GM15510 (cell line): ENCODE data around the gene NEDD8.

Experiments used
- POLR2A ChIP-seq: IDR thresholded peaks from 3 replicates; pipeline ENCODE4 v1.6.1; 2011; ENCODE audit warnings: borderline replicate concordance; ENCODE audit not compliant: insufficient read length; ENCODE audit errors: extremely low read depth

Gene NEDD8

DNA sequence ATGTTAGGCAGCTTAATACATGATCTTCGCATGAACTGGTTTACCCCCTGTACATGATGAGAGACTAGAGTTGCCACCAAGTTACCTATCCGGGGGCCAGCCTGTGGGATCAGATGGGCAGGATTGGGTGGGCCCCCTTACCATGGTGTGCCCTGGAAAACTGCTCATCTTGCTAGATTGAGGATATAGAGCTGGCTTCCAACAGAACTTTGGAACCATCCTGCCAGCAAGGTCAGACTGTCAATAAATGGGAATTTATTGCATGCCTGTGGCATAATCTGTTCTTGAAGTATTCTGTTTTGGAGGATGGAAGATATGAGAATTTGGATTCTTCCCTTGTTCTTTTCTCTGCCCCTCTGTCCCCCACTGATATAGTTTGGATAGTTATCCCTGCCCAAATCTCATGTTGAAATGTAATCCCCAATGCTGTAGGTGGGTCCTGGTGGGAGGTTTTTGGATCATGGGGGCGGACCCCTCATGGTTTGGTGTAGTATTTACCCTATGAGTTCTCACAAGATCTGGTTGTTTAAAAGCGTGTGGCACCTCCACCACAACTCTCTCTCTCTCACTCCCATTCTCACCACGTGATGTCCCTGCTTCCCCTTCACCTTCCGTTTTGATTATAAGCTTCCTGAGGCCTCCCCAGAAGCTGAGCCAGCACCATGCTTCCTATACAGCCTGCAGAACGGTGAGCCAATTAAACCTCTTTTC lies 33.2 kb downstream of the NEDD8 start:
- no peak for TF ChIP-seq POLR2A

DNA sequence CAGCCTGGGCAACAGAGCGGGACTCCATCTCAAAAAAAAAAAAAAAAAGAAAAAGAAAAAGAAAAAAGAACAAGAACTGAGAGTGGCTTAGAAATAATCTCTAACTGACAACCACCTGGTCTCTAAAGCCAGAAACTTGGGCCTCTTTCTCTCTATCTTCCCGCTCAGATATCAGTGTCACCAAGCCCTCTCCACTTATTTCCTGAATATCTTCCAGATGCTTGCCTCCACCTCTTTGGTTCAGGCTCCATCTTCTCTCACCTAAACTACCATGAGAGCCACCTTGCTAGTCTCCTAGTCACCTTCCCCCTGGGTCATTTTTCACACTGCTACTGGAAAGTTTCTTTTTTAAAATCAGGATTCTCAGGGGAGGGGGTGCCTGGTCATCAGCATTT lies 35.1 kb downstream of the NEDD8 start:
- TF ChIP-seq POLR2A = no peak

DNA sequence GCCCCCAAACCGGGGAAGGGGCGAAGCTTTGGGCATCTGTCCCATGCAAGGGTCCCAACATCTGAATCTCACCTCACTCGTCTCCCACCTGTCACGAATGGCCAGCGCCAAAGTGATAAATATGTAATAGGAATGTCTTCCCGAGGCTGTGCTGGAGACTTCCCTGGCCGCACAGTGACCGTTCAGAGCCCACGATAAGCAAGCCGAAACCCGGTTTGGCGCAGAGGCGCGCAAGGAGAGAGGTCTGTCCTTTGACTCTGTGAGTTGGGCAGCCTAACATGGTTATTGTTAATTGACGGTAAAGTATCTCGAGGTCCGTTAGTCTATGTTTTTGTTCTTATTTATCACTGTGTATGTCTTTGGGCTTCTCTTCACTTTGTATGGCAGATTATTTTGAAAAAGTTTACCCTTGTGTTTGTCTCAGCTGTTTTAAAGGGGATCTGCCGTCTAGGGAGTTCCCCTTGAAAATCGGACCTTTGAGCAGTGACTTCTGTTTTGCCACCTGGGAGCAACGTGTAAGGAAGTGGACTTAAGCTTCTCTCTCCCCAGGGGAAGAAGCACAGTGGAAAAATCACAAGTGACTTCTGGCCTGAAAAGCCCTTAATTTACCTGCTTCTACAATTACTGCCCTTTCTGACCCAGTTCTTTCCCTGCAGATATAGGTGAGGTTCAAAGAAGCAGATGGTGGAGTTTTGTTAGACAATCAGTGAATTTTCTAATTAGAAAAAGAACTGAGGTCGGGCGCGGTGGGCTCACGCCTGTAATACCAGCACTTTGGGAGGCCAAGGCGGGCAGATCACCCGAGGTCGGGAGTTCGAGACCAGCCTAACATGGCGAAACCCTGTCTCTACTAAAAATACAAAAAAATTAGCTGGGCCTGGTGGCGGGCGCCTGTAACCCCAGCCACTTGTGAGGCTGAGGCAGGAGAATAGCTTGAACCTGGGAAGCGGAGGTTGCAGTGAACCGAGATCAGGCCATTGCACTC lies 35.8 kb downstream of the NEDD8 start:
- no peak for TF ChIP-seq POLR2A

DNA sequence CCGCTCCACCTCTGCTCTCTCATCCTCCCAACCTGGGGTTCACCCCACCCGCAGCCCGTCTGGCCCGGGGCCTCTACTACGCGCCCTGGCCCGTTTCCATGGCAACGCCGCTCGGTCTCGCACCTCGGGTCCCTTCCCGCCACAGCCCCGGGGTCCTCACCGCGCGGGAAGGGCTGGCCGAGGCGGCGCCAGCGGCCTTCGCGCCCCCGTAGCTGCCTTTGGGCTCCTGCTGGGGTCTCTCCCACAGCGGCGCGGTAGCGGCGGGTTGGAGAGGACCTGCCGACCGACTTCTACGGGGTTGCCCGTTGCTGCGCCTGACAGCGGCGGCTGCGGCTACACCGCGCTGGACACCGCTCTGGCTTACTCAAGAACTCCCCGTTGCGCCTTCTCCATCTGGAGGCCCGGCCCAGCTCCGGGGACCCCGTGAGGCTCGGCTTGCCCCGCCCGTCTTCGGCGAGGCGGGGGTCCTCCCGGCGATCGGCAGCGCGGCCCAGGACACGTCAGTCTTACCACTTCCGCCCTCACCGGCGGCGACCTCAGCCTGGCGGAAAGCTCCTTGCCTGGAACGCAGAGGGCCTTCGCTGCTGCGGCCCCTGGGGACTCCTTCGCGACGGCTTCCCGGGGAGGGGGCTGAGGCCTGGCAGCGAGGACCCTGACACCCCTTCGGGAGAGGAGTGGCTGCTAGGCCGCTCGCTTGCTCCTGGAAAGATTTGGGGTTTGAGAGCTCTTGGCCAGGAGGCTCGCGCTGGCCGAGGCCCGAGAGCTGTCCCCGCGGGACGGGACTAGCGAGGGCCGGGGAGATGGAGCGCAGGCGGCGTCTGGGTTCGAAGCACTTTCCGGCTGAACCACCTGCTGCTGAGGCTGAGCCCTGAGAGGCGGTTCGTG lies 36.7 kb downstream of the NEDD8 start, which contains the start of gene TM9SF1:
TM9SF1 (minus strand) TSS at position 256 of the 885 bp plus-strand sequence. CDS start 422 bp downstream, outside the sequence.
- peak; percentile 67 for TF ChIP-seq POLR2A

GRCh38 chr14:24194873-24195185 lies 37.3 kb downstream of the NEDD8 start:
- TF ChIP-seq POLR2A = no peak

- no peak for TF ChIP-seq POLR2A
Observed at GRCh38 chr14:24194186-24194872, 37.8 kb downstream of the NEDD8 start.

GRCh38 chr14:24192933-24193332 lies 39.2 kb downstream of the NEDD8 start:
- TF ChIP-seq POLR2A = no peak

DNA sequence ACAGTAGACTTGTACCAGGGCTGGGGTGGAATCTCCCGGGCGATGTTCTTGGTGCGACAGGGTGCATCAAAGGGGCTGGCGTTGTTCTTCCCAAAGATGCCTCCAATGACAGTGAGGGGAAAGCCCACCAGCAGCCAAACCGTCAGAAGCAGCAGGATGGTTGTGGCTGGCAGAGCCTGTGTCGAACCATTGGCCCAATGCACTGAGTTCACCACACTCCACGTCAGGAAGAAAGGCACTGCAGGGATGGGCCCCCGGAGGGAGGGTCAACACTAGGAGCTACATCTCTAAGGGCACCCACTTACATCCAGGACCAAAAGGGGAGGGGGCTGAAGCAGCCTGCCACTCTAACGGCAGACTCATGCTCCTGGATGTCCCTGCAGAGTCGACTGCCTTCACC lies 41.8 kb downstream of the NEDD8 start:
- no peak for TF ChIP-seq POLR2A

- no peak for TF ChIP-seq POLR2A
Observed at GRCh38 chr14:24189460-24189859, 42.7 kb downstream of the NEDD8 start.

DNA sequence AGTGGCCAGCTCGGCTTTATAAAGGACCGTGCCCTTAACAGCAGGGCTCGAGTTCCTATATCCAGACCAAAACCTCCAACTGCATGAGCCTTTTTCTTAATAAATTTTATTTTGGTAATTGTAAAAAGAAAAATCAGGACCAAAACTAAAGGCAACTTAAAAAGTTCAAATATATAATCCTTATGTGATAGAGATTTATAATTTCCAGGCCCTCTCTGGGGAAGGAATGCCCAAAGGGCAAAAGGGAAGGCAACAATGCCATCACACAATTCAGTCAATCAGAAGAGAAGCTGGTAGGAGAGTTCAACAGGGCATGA lies 43.1 kb downstream of the NEDD8 start:
- TF ChIP-seq POLR2A = no peak

DNA sequence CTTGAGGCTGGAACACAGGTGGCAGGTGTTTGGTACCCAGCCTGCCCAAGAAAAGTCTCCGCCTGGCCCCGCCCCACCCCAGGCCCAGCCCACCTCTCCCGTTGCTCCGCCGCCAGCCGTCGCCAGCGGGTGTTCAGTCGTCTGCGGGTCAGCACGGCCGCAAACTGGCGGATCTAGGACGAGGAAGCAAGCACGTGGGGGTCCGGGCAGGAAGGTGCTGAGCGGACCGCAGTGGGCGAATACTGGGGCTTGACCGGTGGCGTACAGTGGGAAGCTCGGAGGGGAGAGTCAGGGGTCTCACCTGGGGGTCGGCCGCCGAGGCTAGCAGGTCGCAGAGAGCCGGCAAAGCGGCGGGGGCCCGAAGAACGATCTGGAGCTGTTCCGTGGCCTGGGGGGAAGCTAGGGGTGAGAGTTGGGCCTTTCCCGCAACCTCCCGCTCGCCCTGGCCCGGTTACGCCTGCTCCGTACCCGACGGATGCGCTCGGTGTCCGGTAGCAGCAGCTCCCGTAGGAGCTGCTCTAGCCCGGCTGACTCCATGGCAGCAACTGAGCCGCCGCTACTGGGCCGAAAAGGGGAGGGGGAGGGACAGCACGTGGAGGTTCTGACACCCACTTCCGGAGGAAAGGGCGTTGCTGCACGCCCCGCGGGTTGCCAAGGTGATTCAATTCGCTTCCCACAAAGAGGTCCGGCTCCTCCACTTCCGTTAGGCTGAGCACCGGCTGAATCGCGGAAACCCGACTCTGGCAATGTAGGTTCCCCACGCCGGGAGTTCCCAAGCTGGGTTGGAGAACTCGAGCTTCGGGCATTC lies 43.7 kb downstream of the NEDD8 start, which contains the start of gene IPO4:
IPO4 (minus strand) TSS at position 566 of the 808 bp plus-strand sequence; CDS start at position 537, 29 bp downstream.
- peak; percentile 85 for TF ChIP-seq POLR2A

GRCh38 chr14:24187539-24187915 lies 44.6 kb downstream of the NEDD8 start:
- no peak for TF ChIP-seq POLR2A

DNA sequence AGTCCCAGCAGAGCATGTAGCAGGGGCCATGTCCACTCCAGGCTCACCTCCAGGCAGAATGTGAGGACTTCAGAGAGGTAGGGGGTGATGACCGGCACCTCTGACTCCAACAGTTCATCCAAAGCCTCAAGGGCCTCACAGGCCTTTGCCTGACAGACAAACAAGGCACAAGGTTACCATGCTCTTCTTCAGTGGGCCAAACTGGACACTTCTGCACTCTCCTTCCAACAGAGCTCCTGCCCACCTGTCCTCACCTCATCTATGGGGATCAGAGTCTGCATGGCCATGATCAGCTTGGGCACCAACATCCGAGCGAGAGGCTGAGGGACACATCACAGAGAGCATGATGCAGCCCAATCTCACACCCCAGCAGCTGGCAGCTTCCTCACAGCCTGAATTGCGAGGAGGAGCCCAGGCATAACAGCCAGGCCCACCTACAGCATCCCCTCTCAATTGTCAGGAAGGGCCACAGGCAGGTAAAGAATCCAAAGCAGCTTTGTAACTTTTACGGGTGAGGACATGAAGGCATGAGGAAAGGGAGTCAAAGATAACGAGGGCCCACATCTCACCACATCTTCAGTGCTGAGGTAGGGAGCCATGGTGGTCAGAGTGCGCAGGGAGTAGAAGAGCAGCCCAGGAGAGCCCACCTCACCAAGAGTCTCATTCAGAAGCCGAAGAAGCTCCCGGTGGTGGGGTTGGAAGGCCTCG lies 45.2 kb downstream of the NEDD8 start:
- TF ChIP-seq POLR2A = no peak

GRCh38 chr14:24185741-24186140 lies 46.4 kb downstream of the NEDD8 start:
- no peak for TF ChIP-seq POLR2A

DNA sequence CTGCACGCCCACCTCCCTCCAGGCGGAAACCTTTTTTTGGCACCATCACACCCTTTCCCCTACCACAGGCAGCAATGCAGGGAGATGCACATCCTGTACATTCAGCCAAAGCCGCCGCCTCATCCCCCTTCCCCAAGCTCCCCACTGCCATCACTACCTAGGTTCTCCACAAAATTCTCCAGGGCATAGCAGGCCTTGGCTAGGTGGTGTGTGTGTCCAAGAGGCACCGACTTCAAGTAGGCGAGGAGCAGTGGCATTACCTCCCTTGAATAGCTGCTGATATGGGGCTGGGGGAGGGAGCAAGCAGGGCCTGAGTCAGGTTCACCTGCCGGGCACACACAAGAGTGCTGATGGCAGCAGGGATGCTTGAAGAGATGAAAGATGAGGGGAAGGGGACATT lies 47.1 kb downstream of the NEDD8 start:
- no peak for TF ChIP-seq POLR2A
